B cell (primary cell): ENCODE results near the gene TMEM38B.

Experiments used
- CTCF ChIP-seq: fragments of 200-600 bp; IDR thresholded peaks from one replicate; pipeline ENCODE4 v1.8.0; 2022; ENCODE audit warnings: antibody characterized with exemption, mild to moderate bottlenecking
- EZH2 ChIP-seq: IDR thresholded peaks from 2 replicates; pipeline ENCODE4 v1.6.1; 2012; ENCODE audit warnings: borderline replicate concordance, low read depth, mild to moderate bottlenecking, moderate library complexity, low read length; ENCODE audit not compliant: insufficient read depth, poor library complexity, severe bottlenecking

GRCh38 chr9:105678163-105678562 lies 16.2 kb upstream of the TMEM38B start:
- TF ChIP-seq EZH2 (no peak), CTCF (no peak)
